ENCODE results near the gene NACAD. TPM values are rescaled to one million over a fixed set of nuclear protein-coding genes. Genes with fewer than 3 reads are reported as not detected.

Gene NACAD
- total RNA-seq, 1 donor from 2014 or later = 0.33 TPM

DNA sequence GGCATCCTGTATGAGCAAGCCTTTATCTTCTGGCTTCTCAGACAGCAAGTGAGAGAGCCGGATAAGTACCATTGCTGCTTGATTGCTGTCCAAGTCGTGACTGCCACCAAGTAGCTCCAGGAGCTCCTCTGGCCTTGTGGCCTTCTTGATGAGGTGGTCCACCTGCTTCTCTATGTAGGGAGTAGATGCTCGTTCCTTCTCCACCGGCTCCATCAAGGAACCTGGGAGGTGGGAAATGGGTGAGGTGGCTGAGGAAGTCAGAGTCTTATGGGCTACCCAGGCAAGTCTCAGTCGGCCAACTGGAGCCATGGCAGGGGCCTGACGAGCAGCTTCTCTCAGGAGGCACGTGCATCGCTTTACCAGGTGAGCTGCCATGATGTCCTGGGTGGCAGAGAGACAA, 20.1 kb upstream of the NACAD start:
- ChIA-PET POLR2A (interaction anchor here (0.6 kb wide), 1 partner anchor 104 kb away, joined by 4 read pairs; no protein-coding TSS in a partner anchor), CTCF (interaction anchor here (1.4 kb wide), 1 partner anchor 135 kb away, joined by 3 read pairs; no protein-coding TSS in a partner anchor)
- H3K9me3 Mint-ChIP-seq = no peaks in the 10 kb centered on the region
- no peak for ATAC-seq (ENCODE audit: low read depth)
- H3K4me3 Mint-ChIP-seq = no peak overlapping the region
- H3K27me3 Mint-ChIP-seq = no peaks in the 10 kb centered on the region
- no peak for DNase-seq
- TF ChIP-seq, protein P1, sequence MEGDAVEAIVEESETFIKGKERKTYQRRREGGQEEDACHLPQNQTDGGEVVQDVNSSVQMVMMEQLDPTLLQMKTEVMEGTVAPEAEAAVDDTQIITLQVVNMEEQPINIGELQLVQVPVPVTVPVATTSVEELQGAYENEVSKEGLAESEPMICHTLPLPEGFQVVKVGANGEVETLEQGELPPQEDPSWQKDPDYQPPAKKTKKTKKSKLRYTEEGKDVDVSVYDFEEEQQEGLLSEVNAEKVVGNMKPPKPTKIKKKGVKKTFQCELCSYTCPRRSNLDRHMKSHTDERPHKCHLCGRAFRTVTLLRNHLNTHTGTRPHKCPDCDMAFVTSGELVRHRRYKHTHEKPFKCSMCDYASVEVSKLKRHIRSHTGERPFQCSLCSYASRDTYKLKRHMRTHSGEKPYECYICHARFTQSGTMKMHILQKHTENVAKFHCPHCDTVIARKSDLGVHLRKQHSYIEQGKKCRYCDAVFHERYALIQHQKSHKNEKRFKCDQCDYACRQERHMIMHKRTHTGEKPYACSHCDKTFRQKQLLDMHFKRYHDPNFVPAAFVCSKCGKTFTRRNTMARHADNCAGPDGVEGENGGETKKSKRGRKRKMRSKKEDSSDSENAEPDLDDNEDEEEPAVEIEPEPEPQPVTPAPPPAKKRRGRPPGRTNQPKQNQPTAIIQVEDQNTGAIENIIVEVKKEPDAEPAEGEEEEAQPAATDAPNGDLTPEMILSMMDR (IDR thresholded peaks at IDR 0.05) = no peak
- intact Hi-C loops (cut with micrococcal nuclease) = no loop called here
- peaks cover 66% of the 10 kb centered on the region for H3K36me3 Mint-ChIP-seq (ENCODE audit: low read depth)
- peaks cover 44% of the 10 kb centered on the region for H3K4me1 Mint-ChIP-seq
- no peak overlapping the region for H3K27ac Mint-ChIP-seq

DNA sequence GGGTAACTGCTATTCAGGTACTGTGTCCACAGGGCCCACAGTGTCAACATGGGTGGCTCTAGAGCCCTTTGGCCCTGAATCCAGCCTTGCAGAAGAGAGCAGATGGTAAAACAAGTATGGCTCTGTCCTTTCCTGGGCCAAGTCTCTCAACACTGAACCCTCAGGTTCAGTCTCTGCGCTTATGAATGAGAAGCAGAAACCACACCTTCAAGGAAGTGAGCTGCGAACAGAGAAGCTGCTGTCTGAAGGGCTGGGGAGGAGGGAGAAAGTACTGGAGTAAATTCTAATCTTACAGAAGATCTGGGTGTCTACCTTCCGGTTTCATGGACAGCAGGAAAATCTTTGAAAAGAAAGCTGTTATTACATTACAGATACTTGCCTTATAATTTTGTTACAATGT, 18.6 kb upstream of the NACAD start:
- H3K27me3 Mint-ChIP-seq = no peaks in the 10 kb centered on the region
- no peak overlapping the region for H3K4me3 Mint-ChIP-seq
- no peak for DNase-seq
- H3K36me3 Mint-ChIP-seq (ENCODE audit: low read depth) = peaks cover 81% of the 10 kb centered on the region
- no peaks in the 10 kb centered on the region for H3K9me3 Mint-ChIP-seq
- no peak overlapping the region for H3K27ac Mint-ChIP-seq
- intact Hi-C loops (cut with micrococcal nuclease) = no loop called here
- TF ChIP-seq, protein P1 (IDR thresholded peaks at IDR 0.05) = no peak
- no peak for ATAC-seq (ENCODE audit: low read depth)
- ChIA-PET POLR2A (interaction anchor here (1.2 kb wide), 1 partner anchor 9 kb away, joined by 3 read pairs; no protein-coding TSS in a partner anchor), CTCF (no interaction called here)
- peaks cover 37% of the 10 kb centered on the region for H3K4me1 Mint-ChIP-seq

DNA sequence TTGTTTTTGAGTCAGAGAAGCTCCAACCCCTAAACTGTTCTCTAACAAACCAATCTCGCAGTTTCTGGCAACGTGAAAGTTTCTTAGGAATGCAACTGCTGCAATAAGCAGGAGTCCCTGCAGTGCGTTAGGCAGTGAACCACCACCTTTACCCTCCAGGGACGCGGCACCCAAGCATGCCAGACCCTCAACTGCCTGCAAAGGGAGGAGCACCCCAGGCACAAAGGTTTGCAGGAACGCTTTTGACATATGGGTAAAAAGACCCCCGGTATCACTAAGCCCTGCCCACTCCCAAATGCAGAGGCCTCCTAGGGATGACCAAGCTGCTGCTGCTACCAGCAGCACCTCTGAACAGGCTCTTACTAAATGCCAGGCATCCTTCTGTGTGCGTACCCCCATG, 18.1 kb upstream of the NACAD start:
- TF ChIP-seq, protein P1 (IDR thresholded peaks at IDR 0.05) = no peak
- Mint-ChIP-seq H3K27ac (no peak overlapping the region), H3K4me3 (no peak overlapping the region), H3K27me3 (no peaks in the 10 kb centered on the region), H3K36me3 (ENCODE audit: low read depth) (peaks cover 84% of the 10 kb centered on the region), H3K9me3 (no peaks in the 10 kb centered on the region), H3K4me1 (peaks cover 33% of the 10 kb centered on the region)
- DNase-seq (no peak), ATAC-seq (ENCODE audit: low read depth) (no peak)
- intact Hi-C loops (cut with micrococcal nuclease) = no loop called here
- POLR2A ChIA-PET = interaction anchor here (0.5 to 1.2 kb wide), 2 partner anchors 10 to 99 kb away, joined by 3 to 5 read pairs; no protein-coding TSS in a partner anchor
- CTCF ChIA-PET = no interaction called here

DNA sequence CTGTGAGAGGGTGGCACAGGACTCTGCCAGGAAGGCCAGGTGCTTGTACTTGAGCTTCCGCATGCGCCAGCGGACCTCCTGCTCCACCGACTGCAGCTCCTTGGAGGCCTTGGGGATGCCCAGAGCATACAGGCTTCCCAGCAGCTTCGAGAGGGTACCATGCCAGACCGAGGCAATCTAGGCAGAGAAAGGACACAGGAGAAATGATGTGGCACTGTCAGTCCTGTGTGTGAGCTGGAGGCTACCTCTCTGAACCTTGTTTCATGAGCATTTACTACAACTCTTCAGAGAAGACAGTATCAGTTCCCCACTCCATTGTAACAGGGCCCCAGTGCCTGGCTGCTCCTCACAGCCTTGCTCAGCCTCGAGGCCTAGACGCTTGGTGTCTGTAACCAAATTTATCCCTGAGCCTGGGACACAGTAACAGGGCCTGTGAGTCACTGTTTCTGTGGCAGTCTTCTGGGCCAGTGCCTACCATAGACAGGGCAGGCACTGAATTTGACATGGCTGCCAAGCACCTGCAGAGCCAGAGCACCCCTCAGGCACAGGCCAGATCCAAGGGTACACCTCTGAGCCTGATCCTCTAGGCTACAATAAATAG, 16.9 kb upstream of the NACAD start:
- Mint-ChIP-seq H3K36me3 (ENCODE audit: low read depth) (peaks cover 88% of the 10 kb centered on the region), H3K27ac (no peak overlapping the region), H3K4me1 (peaks cover 28% of the 10 kb centered on the region), H3K27me3 (no peaks in the 10 kb centered on the region), H3K4me3 (no peak overlapping the region), H3K9me3 (no peaks in the 10 kb centered on the region)
- ChIA-PET POLR2A (interaction anchor here (0.6 kb wide), 1 partner anchor 25 kb away, joined by 3 read pairs; no protein-coding TSS in a partner anchor), CTCF (no interaction called here)
- ATAC-seq (ENCODE audit: low read depth) = no peak
- intact Hi-C loops (cut with micrococcal nuclease) = no loop called here
- TF ChIP-seq, protein P1 (IDR thresholded peaks at IDR 0.05) = no peak
- no peak for DNase-seq

DNA sequence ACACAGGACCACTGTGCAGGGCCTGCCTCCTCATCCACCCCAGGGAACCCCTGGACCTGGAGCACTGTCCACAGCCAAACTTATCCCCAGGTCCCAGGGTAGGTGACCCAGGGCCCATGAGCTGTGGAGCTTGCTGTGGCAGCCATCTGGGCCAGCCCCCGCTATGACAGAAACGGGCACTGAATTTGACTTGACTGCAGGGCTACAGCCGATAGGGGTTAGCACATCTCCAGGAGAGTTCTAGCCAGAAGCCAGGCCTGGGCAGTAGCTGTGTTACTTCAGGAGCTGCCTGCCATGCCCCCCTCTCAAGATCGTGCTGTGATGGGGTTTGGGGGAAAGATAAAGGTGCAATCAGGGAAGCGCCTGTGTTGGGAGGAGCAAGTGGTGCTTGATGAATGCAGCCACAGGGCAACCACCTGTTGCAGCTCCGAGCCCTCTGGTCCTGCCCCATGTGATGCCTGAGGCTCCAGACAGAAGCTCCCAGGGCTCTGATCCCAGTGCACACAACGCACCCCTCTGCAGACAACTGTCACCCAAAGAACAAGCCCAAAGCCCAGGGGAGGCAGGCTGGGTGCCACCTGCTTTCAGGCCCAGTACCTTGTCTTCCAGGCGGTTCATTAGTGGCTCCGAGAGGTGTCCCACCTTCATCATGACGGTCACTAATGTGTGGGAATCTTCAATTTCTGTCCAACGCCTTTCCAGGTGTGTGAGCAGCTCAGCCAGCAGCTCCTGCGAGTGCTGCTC, 16.2 kb upstream of the NACAD start:
- TF ChIP-seq, protein P1 (IDR thresholded peaks at IDR 0.05) = no peak
- Mint-ChIP-seq H3K27ac (no peak overlapping the region), H3K9me3 (no peaks in the 10 kb centered on the region), H3K4me3 (no peak overlapping the region), H3K36me3 (ENCODE audit: low read depth) (peaks cover 90% of the 10 kb centered on the region), H3K27me3 (no peaks in the 10 kb centered on the region), H3K4me1 (peaks cover 22% of the 10 kb centered on the region)
- ChIA-PET CTCF (no interaction called here), POLR2A (interaction anchor here (0.6 kb wide), 1 partner anchor 148 kb away, joined by 4 read pairs; no protein-coding TSS in a partner anchor)
- intact Hi-C loops (cut with micrococcal nuclease) = no loop called here
- DNase-seq (no peak), ATAC-seq (ENCODE audit: low read depth) (no peak)
